Tibial nerve (tissue), 4 donors: ENCODE data around the gene KRABD2.

Source experiments
- DNase-seq, 2 donors: peaks; one replicate each; pipeline ENCODE4 v3.0.0-alpha.2; 2019; ENCODE audit warnings: low spot score in 2 of 2
- H3K27ac ChIP-seq, 4 donors: fragments of 200-600 bp; sonication (generic) in 3 of 4; one replicate each; pipeline ENCODE4 v1.5.1; 2017 to 2019; ENCODE audit warnings: mild to moderate bottlenecking in 1 of 4
- H3K27me3 ChIP-seq, 2 donors: fragments of 200-600 bp; sonication (generic) in 1 of 2; one replicate each; pipeline versions ENCODE4 v1.5.1 to v1.6.0; 2017 to 2019
- H3K36me3 ChIP-seq, 3 donors: fragments of 200-600 bp; sonication (generic); one replicate each; pipeline ENCODE4 v1.5.1; 2018 to 2019
- H3K4me1 ChIP-seq, 4 donors: fragments of 200-600 bp; sonication (generic) in 3 of 4; one replicate each; pipeline ENCODE4 v1.5.1; 2017 to 2019
- H3K4me3 ChIP-seq, 4 donors: fragments of 200-600 bp; sonication (generic) in 3 of 4; one replicate each; pipeline ENCODE4 v1.5.1; 2017 to 2019; ENCODE audit warnings: mild to moderate bottlenecking in 1 of 4, moderate library complexity in 1 of 4
- H3K9me3 ChIP-seq, 4 donors: fragments of 200-600 bp; sonication (generic) in 3 of 4; one replicate each; pipeline ENCODE4 v1.5.1; 2017 to 2019
- CTCF ChIP-seq, 5 experiments: fragments of 200-600 bp in 3 of 5; fragments of 450-650 bp in 2 of 5; sonication (generic) in 3 of 5; IDR thresholded peaks; one replicate each; pipeline ENCODE4 v1.5.1; 2016 to 2019; ENCODE audit warnings: antibody characterized with exemption in 5 of 5, mild to moderate bottlenecking in 3 of 5, moderate library complexity in 2 of 5
- EP300 ChIP-seq, 2 donors: sonication (generic); formaldehyde crosslinking; IDR thresholded peaks; one replicate each; pipeline ENCODE4 v1.6.1; 2017; ENCODE audit warnings: antibody characterized with exemption in 2 of 2, mild to moderate bottlenecking in 1 of 2
- POLR2A ChIP-seq, 2 donors: fragments of 450-650 bp; IDR thresholded peaks; one replicate each; pipeline ENCODE4 v1.6.1; 2017; ENCODE audit warnings: antibody characterized with exemption in 2 of 2, mild to moderate bottlenecking in 2 of 2, moderate library complexity in 2 of 2
- WGBS, 2 donors: methylation state at CpG; one replicate each; pipeline ENCODE4 v1.1.5; 2018; 5-methylcytosine and 5-hydroxymethylcytosine counted together

The KRABD2 gene

GRCh38 chr17:8360751-8361150 lies 15.8 kb downstream of the KRABD2 start:
- no peak for DNase-seq
- TF ChIP-seq POLR2A (IDR thresholded peaks at IDR 0.05) (no peak), EP300 (IDR thresholded peaks at IDR 0.05) (no peak), CTCF (IDR thresholded peaks at IDR 0.05) (no peak)
- Histone ChIP-seq H3K36me3 (peaks cover 0 to 13% (median 0%) of the 10 kb centered on the region in 3 donors), H3K27ac (peak overlapping the region in 1 of 4 donors; percentile 41), H3K27me3 (no peaks in the 10 kb centered on the region), H3K9me3 (no peaks in the 10 kb centered on the region), H3K4me1 (peaks cover 0 to 12% (median 0%) of the 10 kb centered on the region in 4 donors), H3K4me3 (no peak overlapping the region)
- 32 to 34% methylated on average over 3 of the region's 3 CpGs for WGBS, 2 donors

- DNase-seq: no peak
- H3K9me3 ChIP-seq: no peaks in the 10 kb centered on the region
- 34 to 37% methylated on average over 3 of the region's 3 CpGs for WGBS, 2 donors
- no peaks in the 10 kb centered on the region for H3K27me3 ChIP-seq
- no peak for TF ChIP-seq EP300 (IDR thresholded peaks at IDR 0.05)
- TF ChIP-seq CTCF (IDR thresholded peaks at IDR 0.05): no peak
- TF ChIP-seq POLR2A (IDR thresholded peaks at IDR 0.05): no peak
- H3K4me3 ChIP-seq: no peak overlapping the region
- peaks cover 0 to 12% (median 0%) of the 10 kb centered on the region in 3 donors for H3K36me3 ChIP-seq
- H3K4me1 ChIP-seq: peaks cover 0 to 12% (median 0%) of the 10 kb centered on the region in 4 donors
- H3K27ac ChIP-seq: peak overlapping the region in 1 of 4 donors; percentile 41
Measured at GRCh38 chr17:8360260-8360659, 16.2 kb downstream of the KRABD2 start.

- Histone ChIP-seq H3K4me1 (peaks cover 0 to 12% (median 0%) of the 10 kb centered on the region in 4 donors), H3K4me3 (no peak overlapping the region), H3K36me3 (peaks cover 0 to 8% (median 0%) of the 10 kb centered on the region in 3 donors), H3K9me3 (no peaks in the 10 kb centered on the region), H3K27me3 (no peaks in the 10 kb centered on the region), H3K27ac (peak overlapping the region in 1 of 4 donors; percentile 35)
- DNase-seq: peak in 1 of 2 donors; percentile 31
- WGBS, 2 donors: 59 to 68% methylated on average over 5 of the region's 5 CpGs
- TF ChIP-seq EP300 (IDR thresholded peaks at IDR 0.05) (peak in 1 of 2 donors; percentile 65), POLR2A (IDR thresholded peaks at IDR 0.05) (no peak)
Measured at GRCh38 chr17:8359769-8360168, 16.7 kb downstream of the KRABD2 start.

- no peaks in the 10 kb centered on the region for H3K9me3 ChIP-seq
- H3K4me3 ChIP-seq: no peak overlapping the region
- H3K27ac ChIP-seq: no peak overlapping the region
- H3K4me1 ChIP-seq: peaks cover 0 to 12% (median 0%) of the 10 kb centered on the region in 4 donors
- H3K27me3 ChIP-seq: no peaks in the 10 kb centered on the region
- TF ChIP-seq POLR2A (IDR thresholded peaks at IDR 0.05) (no peak), EP300 (IDR thresholded peaks at IDR 0.05) (no peak), CTCF (IDR thresholded peaks at IDR 0.05) (no peak)
- H3K36me3 ChIP-seq: no peaks in the 10 kb centered on the region
- DNase-seq: no peak
- 90 to 93% methylated on average over 3 of the region's 3 CpGs for WGBS, 2 donors
Measured at GRCh38 chr17:8357910-8358309, 18.6 kb downstream of the KRABD2 start.

- 52 to 56% methylated on average over 8 of the region's 8 CpGs for whole genome bisulfite sequencing, 2 donors
- H3K27ac ChIP-seq: no peak overlapping the region
- TF ChIP-seq CTCF (IDR thresholded peaks at IDR 0.05) (no peak), POLR2A (IDR thresholded peaks at IDR 0.05) (no peak), EP300 (IDR thresholded peaks at IDR 0.05) (no peak)
- H3K4me1 ChIP-seq: no peaks in the 10 kb centered on the region
- no peak overlapping the region for H3K4me3 ChIP-seq
- no peaks in the 10 kb centered on the region for H3K27me3 ChIP-seq
- DNase-seq: no peak
- H3K36me3 ChIP-seq: no peaks in the 10 kb centered on the region
- no peaks in the 10 kb centered on the region for H3K9me3 ChIP-seq
Measured at GRCh38 chr17:8354236-8354635, 22.3 kb downstream of the KRABD2 start.

GRCh38 chr17:8353736-8354135 lies 22.8 kb downstream of the KRABD2 start:
- TF ChIP-seq CTCF (IDR thresholded peaks at IDR 0.05) (no peak), EP300 (IDR thresholded peaks at IDR 0.05) (no peak), POLR2A (IDR thresholded peaks at IDR 0.05) (no peak)
- H3K36me3 ChIP-seq: no peaks in the 10 kb centered on the region
- no peaks in the 10 kb centered on the region for H3K27me3 ChIP-seq
- H3K4me3 ChIP-seq: no peak overlapping the region
- no peaks in the 10 kb centered on the region for H3K9me3 ChIP-seq
- 73 to 79% methylated on average over 7 of the region's 7 CpGs for WGBS, 2 donors
- H3K27ac ChIP-seq: no peak overlapping the region
- DNase-seq: no peak
- no peaks in the 10 kb centered on the region for H3K4me1 ChIP-seq
